GM19238 (cell line): ENCODE measurements around the gene TMEM72.

ENCODE experiments used
- DNase-seq: peaks from one replicate; pipeline ENCODE4 v3.0.0; 2011; ENCODE audit warnings: low spot score; ENCODE audit not compliant: insufficient read length

TMEM72 gene

DNA sequence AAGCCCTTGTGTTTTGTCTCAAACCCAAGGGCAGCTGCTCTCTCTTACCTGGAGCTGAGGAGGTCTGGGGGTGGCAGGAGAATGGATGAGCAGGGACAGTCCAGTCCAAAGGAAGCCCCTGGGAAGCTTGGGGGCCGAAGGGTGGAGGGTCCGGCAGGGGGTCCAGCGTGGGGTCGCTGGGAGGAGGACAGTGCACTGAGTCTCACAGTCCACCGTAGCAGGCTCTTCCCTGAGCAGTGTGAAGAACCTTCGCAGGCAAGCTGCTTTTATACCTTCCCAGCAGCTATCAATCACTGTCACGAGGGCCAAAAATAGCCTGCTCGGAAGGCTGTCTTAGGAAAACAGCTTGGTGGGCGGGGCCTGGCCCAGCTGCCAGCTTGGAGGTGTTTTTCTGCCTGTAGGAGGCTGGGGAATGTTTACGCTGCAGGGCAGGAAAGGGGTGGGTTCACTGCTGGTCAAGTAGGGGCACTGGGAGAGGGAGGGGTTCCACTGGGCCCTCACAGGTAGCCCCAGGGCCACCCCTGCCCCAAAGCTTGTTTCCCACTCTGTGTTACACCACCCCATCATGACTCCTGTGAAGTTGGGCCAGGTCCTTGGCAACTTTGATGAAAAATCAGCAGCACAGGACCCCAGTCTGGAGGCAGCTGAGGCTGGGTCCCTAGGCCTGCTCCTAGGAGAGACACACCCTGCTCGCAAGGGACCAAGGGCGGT is 67.6 kb downstream of the TMEM72 start, which contains the start of gene DEPP1:
Gene DEPP1 (minus strand): TSS at position 240 of the 711 bp plus-strand sequence. CDS start 779 bp downstream, outside the sequence.
- no peak for DNase-seq

GRCh38 chr10:44979281-44980191 is 68.4 kb downstream of the TMEM72 start:
- DNase-seq, result no peak

DNA sequence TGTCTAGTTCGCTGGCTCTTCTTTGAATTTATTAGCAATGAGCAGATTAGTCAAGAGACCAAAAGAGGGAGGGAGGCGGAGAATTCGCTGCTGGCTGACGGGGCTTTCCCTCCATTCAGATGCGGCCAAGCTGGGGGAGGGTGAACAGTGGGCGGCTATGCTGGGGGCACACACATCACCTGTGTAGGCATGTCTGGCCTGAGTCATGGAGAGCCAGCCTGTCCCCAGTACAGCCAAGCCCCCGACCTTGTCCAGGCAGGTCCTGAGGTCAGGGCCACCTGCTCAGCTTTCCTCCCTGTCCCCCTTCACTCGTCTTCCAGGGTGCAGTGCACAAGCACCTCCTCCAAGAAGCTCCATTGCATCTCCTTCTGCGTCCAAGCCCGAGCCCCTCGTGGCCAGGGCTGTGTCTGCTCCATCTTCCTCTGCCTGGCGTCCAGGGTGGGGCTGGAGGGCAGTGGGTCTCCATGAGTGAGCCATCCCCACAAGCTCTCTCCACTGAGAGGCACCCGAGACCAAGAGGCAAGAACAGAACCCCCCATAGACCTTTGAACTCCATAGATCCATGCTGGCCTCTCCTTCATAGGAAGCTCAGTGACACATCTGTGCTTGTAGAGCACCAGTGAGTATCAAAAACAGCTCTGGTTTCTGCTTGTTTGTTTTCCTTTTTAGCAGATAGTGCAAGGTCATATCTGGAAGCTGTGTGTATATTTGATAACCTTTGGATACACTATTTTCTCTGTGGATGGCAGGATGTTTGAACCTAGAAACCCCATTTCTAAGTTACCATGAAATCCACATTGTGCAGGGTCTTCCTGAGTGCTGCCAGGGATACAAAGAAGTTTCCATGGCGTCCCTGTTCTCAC is 69.4 kb downstream of the TMEM72 start:
- no peak for DNase-seq

DNA sequence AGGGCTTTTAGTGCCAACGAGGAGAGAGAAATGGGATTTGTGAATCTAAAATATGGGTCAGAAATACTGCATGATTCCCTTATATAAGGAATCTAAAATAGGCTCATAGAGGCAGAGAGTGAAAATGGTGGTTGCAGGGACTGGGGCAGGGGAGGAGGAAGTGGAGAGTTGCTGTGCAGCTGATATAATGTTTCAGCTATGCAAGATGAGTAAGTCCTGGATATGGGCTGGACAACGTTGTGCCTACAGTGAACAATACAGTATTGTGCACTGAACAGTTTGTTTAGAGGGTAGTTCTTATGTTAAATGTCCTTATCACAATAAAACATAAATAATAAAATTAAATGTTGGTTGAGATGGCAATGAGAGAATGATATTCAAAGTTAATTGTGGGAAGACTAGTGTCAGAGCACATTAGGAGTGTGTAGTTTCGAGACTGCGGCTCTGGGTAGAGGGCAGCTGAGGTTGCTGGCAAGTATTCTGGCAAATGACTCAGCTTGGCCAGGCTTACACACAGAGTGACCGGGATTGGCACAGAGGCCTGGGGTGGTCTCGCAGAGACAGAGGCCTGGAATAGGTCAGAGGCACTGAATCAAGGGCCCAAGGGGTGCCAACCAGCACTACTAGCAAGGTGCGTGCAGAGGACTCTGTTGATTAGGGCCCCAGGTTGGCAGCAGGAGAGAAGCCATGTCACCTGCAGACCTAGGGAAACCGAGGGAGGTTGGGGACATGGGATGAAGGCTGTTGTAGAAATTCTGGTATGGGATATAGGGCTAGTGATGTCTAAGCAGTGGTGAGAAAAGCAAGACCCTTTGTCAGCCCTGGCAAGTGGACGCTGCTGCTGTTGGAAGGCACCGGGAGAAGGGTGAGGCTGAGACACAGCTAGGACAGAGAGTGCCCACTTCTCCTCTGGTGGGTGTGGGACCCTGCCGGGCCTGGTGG is 70.3 kb downstream of the TMEM72 start:
- DNase-seq, result no peak

DNA sequence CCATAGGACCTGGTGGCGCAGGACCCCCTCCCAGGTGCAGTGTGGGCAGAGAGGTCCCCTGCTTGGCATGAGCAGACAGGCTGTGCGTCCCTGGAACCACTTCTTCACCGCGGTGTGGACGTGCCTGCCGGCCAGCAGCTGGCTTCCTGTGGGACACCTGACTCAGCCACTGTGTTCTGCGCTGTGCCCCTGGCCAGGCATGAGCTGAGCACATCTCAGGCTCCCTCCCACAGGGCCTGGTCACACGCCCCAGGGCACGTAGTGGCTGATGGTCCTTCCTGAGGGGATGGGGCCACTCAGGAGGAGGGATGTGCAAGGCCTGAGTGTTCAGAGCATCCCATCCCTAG is 71.0 kb downstream of the TMEM72 start:
- no peak for DNase-seq

DNA sequence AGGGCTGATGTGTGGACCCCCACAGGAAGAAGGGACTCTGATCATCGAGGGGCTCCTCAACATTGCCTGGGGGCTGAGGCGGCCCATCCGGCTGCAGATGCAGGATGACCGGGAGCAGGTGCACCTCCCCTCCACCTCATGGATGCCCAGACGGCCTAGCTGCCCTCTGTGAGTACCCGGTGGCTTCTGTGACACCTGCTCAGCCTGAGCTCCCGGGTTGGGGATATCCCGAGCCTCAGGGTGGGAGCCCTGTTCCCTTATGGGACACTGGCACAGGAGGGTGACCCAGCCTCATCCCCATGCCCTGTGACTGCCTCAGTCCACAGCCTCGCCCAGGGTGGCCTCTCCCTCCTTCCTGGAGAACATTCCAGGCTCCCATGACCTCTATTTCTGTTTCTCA is 71.4 kb downstream of the TMEM72 start:
- DNase-seq, result no peak

GRCh38 chr10:44983066-44983894 is 72.1 kb downstream of the TMEM72 start:
- DNase-seq, result no peak

GRCh38 chr10:44983895-44984278 is 72.8 kb downstream of the TMEM72 start:
- no peak for DNase-seq

- no peak for DNase-seq
Measured at GRCh38 chr10:44984671-44985101, 73.5 kb downstream of the TMEM72 start.

DNA sequence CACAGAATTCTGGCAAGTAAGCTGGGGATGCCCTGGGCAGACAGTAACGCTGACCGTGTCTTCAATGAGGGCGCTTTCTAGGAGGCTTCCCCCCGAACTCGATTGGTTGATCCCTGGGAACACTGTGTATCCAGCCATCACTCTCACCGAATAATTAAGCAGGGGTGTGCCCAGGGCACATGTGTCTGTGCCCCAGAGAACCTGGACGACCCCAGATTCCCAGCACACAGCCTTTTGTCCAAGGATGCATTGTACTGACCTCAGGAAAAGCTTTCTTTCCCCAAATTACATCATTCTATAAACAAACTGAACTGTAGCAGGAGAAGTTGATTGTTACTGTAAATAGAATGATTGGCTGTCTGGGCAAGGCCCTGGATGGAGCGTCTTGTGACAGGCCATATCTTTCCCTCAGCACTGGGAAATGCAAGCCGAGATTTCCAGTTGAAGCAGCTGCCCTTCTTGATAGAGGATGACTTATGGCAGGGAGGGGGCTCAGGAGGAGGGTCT is 74.1 kb downstream of the TMEM72 start:
- DNase-seq, result no peak

DNA sequence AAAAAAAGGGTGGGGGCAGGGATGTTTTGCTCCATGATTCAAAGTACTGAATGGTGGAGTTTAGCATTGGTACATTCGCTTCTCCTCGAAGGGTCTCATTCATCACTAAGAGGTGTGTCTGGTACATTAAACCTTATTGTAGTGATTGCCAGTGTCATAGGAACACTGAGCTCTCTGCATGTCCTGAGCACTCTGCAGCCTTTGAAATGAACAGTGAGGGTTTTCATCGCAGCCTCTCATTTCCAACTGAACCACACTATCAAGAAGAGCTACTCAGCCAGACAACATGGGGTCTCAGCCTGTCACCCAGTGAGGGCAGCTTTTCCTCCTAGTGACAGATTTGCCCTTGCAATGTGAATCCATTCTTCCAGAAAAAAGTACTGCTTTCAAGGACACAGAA is 75.0 kb downstream of the TMEM72 start:
- no peak for DNase-seq
